HG03432 (cell line): ENCODE data around the gene PABPN1L.
"Not testable (repeated sequence)": the region's sequence is repeated elsewhere in the genome, so short reads cannot be mapped to it uniquely, and the experiment has no call there.

Experiments used
- ATAC-seq: cut with Tn5 transposase; IDR thresholded peaks from one replicate; pipeline ENCODE4 v1.9.1; 2021; ENCODE audit warnings: mild to moderate bottlenecking, moderate library complexity; ENCODE audit not compliant: unreplicated experiment

PABPN1L gene

GRCh38 chr16:88901718-88902337, 35.4 kb upstream of the PABPN1L start:
- ATAC-seq, result no peak

GRCh38 chr16:88900662-88901052, 34.2 kb upstream of the PABPN1L start:
- ATAC-seq, result no peak

GRCh38 chr16:88899901-88900661, 33.6 kb upstream of the PABPN1L start:
- no peak for ATAC-seq

DNA sequence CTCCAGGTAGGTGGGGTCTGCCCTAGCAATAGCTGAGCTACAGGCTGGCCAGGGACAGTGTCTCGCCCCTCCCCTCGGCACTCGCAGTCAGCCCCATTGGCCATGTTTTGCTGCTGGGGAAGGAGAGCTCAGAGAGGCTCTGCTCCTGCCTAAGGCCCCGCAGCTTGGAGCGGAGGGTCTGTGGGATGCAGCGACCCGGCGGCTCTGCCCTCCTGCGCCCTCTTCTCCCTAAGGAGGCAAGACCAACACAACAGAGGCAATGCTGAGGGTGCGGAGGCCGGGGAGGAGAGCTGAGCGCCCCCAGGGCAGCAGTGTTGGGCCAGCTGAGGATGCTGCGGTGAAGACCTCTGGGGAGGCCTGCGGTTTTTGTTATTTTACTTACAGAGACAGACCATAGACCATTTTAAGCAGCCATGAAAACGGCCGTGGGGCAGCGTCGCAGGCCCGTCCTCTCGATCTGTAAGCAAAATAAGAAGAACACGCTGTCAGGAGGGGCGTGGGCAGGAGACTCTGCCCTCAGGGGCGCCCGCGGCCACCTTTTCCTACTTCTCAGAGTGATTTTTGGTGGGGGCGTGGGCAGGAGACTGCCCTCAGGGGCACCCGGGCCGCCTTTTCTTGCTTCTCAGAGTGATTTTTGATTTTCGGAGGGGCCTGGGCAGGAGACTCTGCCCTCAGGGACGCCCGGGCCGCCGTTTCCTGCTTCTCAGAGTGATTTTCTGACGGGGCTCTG, 31.4 kb upstream of the PABPN1L start:
- ATAC-seq, result no peak

GRCh38 chr16:88896238-88897070, 30.0 kb upstream of the PABPN1L start:
- ATAC-seq, result no peak

DNA sequence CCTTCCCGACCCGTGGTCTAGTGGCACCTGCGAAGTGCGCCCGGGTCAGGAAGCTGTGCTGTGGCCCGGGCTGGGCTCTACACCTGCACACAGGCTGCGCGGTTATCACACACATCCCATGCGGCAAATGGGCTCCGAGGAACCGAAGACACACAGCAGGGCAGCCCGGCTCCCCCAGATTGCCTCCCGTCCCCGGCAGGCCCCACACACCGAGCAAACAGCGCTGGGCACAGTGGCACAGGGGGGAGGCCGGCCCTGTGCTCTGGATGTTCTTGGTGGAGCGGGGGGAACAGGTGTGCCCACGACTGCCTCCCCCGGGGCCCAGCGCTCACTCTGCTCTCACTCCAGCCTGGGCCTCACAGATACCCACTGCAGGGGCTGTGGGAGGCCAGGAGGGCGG, 28.9 kb upstream of the PABPN1L start:
- no peak for ATAC-seq

GRCh38 chr16:88894681-88895300, 28.3 kb upstream of the PABPN1L start:
- no peak for ATAC-seq

DNA sequence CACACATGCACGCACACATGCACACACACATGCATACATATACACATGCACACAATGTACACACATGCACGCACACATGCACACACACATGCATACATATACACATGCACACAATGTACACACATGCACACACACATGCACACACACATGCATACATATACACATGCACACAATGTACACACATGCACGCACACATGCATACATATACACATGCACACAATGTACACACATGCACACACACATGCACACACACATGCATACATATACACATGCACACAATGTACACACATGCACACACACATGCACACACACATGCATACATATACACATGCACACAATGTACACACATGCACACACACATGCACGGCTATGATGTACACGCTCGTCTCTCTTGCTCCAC, 27.8 kb upstream of the PABPN1L start:
- ATAC-seq, result not testable (repeated sequence)

GRCh38 chr16:88893127-88893968, 26.9 kb upstream of the PABPN1L start:
- no peak for ATAC-seq

GRCh38 chr16:88892065-88892464, 25.6 kb upstream of the PABPN1L start:
- ATAC-seq, result no peak

DNA sequence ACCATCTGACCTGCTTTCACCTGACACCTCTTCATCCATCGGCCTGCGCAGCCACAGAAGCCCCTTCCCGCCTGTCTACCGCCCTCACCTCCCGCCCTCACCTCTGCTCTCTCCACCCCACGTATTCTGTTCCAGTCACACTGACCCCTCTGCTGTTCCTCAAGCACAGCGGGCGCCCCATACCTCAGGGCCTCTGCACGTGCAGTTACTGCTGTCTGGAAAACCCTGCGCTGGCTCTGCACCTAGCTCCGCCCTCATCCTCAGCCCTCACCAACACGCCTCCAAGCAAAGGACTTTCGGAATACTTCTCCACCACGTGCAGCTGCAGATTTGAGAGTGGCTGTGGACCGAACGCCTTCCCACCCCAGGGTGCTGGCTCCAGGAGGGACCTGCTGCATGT, 24.6 kb upstream of the PABPN1L start:
- ATAC-seq, result no peak

DNA sequence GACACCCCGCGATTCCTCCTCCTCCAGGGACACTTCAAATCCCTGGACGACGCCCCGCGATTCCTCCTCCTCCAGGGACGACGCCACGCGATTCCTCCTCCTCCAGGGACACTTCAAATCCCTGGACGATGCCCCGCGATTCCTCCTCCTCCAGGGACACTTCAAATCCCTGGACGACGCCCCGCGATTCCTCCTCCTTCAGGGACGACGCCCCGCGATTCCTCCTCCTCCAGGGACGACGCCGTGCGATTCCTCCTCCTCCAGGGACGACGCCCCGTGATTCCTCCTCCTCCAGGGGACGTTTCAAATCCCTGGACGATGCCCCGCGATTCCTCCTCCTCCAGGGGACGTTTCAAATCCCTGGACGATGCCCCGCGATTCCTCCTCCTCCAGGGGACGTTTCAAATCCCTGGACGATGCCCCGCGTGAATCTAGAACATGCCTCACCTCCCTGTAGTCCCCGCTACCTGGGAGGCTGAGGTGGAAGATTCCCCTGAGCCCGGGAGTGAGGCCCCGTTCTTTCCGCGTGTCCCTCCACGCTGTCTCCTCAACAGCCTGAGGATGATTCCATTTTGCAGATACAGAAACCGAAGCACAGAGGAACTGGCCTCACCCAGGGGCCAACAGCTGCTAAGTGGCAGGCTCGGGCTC, 23.4 kb upstream of the PABPN1L start:
- not testable (repeated sequence) for ATAC-seq

- no peak for ATAC-seq
These were observed 22.3 kb upstream of the PABPN1L start for GRCh38 chr16:88888461-88889387.

DNA sequence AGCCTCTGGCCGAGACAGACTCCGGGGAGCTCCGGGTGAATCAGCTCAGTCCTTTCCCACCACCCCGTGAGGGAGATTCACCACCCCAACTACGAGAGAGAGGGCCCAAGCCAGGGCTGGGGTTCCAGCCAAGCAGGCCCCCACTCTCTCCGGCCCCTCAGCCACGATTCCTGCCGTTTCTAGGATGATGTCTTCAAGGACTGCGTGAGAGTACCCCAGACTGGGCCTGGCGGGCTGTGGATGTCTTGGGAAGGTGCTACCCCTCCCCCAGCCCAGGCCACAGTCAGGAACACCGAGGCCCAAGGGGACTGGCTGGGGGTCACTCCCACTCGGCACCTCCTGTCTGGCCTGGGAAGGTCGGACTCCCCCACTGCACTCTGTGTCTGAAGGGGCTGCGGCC, 21.6 kb upstream of the PABPN1L start:
- no peak for ATAC-seq

DNA sequence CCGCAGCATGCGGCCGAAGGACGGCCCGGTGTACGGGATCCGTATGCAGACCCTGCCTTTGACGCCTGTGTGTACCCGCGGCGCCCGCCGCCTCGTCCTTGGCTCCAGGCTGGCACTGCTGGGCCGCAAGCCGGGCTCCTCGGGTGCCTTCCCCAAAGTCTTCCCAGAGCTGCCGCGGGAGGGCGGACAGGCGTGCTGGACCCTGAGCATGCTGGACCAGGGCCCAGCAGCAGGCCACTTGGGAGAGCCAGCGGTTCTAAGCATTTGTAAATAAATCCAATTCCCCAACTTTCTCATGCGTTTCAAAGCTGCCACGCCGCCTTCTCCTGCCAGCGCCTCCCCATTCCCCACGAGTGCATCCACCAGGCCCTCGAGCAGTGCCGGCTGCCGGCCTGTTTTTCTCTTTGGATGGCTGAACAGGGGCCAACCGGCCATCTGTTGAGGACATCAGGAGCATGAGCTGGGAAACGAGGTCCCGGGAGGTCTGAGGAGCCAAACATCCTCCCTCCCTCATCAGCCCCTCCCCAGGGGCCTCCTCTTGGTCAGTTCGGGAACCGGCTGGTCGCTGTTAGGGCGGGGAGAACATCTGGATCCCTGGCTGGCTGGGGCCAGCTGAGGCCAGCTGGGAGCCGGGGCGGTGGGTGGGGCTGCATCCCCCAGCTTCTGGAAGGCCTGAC, 20.5 kb upstream of the PABPN1L start:
- ATAC-seq, result no peak

GRCh38 chr16:88886420-88886844, 20.0 kb upstream of the PABPN1L start:
- no peak for ATAC-seq

DNA sequence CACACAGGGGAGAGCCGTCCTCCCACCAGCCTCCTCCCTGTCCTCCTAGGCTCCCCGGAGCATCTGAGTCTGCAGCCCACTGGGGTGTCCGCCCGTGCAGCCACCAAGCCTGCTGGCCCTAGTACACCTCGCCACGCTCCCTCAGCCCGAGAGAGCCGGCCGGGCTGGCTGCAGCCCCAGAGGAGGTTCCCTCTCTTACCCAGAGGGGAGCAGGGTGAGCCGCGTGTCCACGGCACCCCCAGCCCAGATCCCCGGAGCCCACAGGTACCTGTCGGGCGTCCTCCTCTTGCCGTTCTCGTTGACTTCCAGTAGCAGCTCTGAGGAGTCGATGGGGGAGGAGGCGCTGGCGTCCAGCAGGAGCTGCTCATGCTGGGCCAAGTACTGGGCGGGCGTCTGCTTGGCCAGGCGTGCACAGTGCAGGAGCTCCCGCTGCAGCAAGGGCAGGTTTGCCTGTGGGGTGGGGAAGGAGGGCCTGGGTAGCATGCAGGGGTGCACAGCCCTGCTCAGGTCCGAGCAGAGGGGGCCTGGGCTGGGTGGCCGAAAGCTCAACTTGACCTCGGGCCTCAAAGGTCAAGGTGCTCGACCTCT, 19.3 kb upstream of the PABPN1L start:
- ATAC-seq, result no peak
